HG03565 (cell line): ENCODE data around the gene ABCF2.

ENCODE experiments used
- ATAC-seq: cut with Tn5 transposase; IDR thresholded peaks from one replicate; pipeline ENCODE4 v1.9.1; 2021; ENCODE audit warnings: mild to moderate bottlenecking, moderate library complexity; ENCODE audit not compliant: unreplicated experiment

Gene ABCF2

GRCh38 chr7:151195616-151196450 is 31.2 kb downstream of the ABCF2 start:
- no peak for ATAC-seq

GRCh38 chr7:151194188-151194587 is 32.8 kb downstream of the ABCF2 start:
- ATAC-seq, result no peak

- no peak for ATAC-seq
Measured at GRCh38 chr7:151193203-151193978, 33.6 kb downstream of the ABCF2 start.

- no peak for ATAC-seq
Measured at GRCh38 chr7:151192002-151192539, 34.9 kb downstream of the ABCF2 start.

GRCh38 chr7:151191544-151191943 is 35.5 kb downstream of the ABCF2 start:
- ATAC-seq, result no peak

GRCh38 chr7:151189038-151189437 is 38.0 kb downstream of the ABCF2 start:
- no peak for ATAC-seq

- ATAC-seq, result no peak
Measured at GRCh38 chr7:151188252-151188542, 38.8 kb downstream of the ABCF2 start.

- no peak for ATAC-seq
Measured at GRCh38 chr7:151187409-151188251, 39.4 kb downstream of the ABCF2 start.

GRCh38 chr7:151186640-151187408 is 40.2 kb downstream of the ABCF2 start, which contains the start of gene ASB10:
Gene ASB10, minus strand, starts transcription at chr7:151187250. Its CDS starts 120 bp downstream, at chr7:151187130.
- ATAC-seq, result no peak

GRCh38 chr7:151185762-151186639 is 41.0 kb downstream of the ABCF2 start:
- ATAC-seq, result no peak

GRCh38 chr7:151181011-151181431 is 46.0 kb downstream of the ABCF2 start:
- no peak for ATAC-seq

GRCh38 chr7:151179946-151180345 is 47.1 kb downstream of the ABCF2 start:
- no peak for ATAC-seq

- no peak for ATAC-seq
Measured at GRCh38 chr7:151179287-151179860, 47.6 kb downstream of the ABCF2 start.

- ATAC-seq, result no peak
Measured at GRCh38 chr7:151178831-151179230, 48.2 kb downstream of the ABCF2 start.

GRCh38 chr7:151178236-151178635 is 48.8 kb downstream of the ABCF2 start:
- ATAC-seq, result no peak

GRCh38 chr7:151177310-151177709 is 49.7 kb downstream of the ABCF2 start:
- no peak for ATAC-seq

GRCh38 chr7:151176401-151176800 is 50.6 kb downstream of the ABCF2 start:
- no peak for ATAC-seq

- no peak for ATAC-seq
Measured at GRCh38 chr7:151175793-151176311, 51.2 kb downstream of the ABCF2 start.
